Measurements from ENCODE around the gene TMEM125. TPM values are rescaled to one million over a fixed set of nuclear protein-coding genes. Genes with fewer than 3 reads are reported as not detected.

TMEM125 gene
- total and polyA plus RNA-seq, 12 donors: 0.15 to 0.37 (median 0.22) TPM; not detected in 6

DNA sequence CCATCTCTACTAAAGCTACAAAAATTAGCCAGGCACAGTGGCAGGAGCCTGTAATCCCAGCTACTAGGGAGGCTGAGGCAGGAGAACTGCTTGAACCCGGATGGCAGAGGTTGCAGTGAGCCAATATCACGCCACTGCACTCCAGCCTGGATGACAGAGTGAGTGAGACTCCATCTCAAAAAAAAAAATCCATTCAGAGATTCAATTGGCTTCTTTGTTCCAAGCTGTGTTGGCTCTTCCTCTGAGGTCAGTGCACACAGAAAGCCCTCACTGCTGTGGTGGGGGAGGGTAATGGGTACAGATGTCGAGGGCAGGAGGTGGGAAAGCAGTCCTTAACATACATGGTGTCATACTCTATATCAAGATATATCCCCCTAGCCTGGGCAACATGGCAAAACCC is 45.7 kb downstream of the TMEM125 start:
- peaks cover 0 to 92% (median 0%) of the 10 kb centered on the region in 9 donors for H3K36me3 ChIP-seq
- H3K27me3 ChIP-seq: no peaks in the 10 kb centered on the region
- 87 to 94% methylated on average over 3 of the region's 3 CpGs for WGBS, 2 donors
- intact Hi-C loops (cut with DNase I): no loop called here
- no peaks in the 10 kb centered on the region for H3K9me3 ChIP-seq
- peaks cover 0 to 12% (median 0%) of the 10 kb centered on the region in 9 donors for H3K4me1 ChIP-seq
- TF ChIP-seq, protein P1, sequence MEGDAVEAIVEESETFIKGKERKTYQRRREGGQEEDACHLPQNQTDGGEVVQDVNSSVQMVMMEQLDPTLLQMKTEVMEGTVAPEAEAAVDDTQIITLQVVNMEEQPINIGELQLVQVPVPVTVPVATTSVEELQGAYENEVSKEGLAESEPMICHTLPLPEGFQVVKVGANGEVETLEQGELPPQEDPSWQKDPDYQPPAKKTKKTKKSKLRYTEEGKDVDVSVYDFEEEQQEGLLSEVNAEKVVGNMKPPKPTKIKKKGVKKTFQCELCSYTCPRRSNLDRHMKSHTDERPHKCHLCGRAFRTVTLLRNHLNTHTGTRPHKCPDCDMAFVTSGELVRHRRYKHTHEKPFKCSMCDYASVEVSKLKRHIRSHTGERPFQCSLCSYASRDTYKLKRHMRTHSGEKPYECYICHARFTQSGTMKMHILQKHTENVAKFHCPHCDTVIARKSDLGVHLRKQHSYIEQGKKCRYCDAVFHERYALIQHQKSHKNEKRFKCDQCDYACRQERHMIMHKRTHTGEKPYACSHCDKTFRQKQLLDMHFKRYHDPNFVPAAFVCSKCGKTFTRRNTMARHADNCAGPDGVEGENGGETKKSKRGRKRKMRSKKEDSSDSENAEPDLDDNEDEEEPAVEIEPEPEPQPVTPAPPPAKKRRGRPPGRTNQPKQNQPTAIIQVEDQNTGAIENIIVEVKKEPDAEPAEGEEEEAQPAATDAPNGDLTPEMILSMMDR (IDR thresholded peaks at IDR 0.05): no peak
- ATAC-seq (no peak), DNase-seq (no peak)
- H3K4me3 ChIP-seq: no peak overlapping the region
- no peak overlapping the region for H3K27ac ChIP-seq

DNA sequence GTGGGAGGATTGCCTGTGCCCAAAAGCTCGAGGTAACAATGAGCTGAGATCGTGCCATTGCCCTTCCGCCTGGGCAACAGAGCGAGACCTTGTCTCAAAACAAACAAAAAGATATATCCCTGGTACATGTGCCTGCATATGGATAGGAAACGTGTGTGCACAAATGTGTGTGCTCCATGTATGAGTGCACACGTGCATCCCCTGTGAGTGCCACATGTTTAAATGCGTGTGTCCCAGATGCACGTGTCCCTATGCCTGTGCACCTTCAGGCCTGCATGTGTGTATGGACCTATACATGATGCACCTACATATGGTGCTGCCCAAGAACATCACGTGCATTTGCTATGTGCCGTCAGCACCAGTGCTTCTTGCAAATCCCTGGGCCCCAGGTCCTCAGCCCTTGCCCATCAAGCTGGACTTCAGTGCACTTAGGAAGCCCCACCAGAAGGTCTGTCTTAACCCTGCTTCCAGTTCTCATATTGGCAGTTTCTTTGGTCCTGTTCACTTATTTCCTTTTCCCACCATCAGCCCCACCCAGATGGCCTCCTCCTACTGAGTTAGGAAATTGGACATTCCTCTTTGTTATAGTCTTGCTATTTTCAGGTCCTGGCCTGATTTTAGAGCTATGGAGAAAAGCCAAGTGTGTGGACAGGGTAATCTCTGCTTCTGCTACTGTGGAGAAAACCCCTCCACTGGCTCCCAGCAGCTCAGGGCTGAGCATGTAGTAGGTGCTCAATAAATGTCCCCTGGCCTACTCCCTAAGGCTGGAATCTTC is 46.4 kb downstream of the TMEM125 start:
- TF ChIP-seq, protein P1 (IDR thresholded peaks at IDR 0.05): no peak
- no peak overlapping the region for H3K4me3 ChIP-seq
- peaks cover 0 to 12% (median 0%) of the 10 kb centered on the region in 9 donors for H3K4me1 ChIP-seq
- H3K27ac ChIP-seq: no peak overlapping the region
- H3K9me3 ChIP-seq: no peaks in the 10 kb centered on the region
- DNase-seq (no peak), ATAC-seq (no peak)
- peaks cover 0 to 90% (median 0%) of the 10 kb centered on the region in 9 donors for H3K36me3 ChIP-seq
- intact Hi-C loops (cut with DNase I): no loop called here
- 92 to 99% methylated on average over 10 of the region's 10 CpGs for WGBS, 2 donors
- H3K27me3 ChIP-seq: no peaks in the 10 kb centered on the region

DNA sequence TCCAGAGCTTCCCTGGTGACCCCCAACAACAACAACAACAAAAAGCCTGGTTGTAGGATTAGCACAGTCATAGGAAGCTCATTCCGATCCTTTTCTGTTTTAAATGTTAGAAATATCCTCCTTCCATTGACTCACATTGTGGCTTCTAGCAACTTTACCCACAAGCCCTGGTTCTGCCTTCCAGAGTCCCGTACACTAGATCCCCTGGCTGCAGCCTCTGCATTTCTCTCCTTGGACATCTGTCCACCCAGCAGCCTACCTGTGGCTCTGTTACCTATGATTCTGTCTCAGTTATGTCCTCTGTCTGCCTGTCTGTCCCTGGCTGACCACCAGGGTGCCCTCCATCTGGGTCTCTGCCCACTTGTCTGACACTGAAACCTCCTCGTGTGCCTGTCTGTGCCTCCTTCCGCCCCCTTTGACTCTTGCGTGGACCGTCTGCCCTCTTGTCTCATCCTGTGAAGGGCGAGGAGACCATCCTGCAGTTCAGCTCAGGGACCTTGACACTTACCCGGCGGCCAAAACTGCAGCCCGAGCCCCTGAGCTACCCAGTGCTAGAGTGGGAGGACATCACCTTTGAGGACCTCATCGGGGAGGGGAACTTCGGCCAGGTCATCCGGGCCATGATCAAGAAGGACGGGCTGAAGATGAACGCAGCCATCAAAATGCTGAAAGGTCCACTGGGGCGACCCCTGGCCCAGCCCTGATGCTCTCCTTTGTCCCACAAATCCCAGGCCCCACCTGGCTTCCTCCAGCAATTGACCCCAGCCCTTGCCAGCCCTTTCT is 47.1 kb downstream of the TMEM125 start:
- DNase-seq (no peak), ATAC-seq (no peak)
- WGBS, 2 donors: 90 to 92% methylated on average over 16 of the region's 16 CpGs
- intact Hi-C loops (cut with DNase I): no loop called here
- no peak overlapping the region for H3K27ac ChIP-seq
- H3K27me3 ChIP-seq: no peaks in the 10 kb centered on the region
- no peak overlapping the region for H3K4me3 ChIP-seq
- H3K4me1 ChIP-seq: peaks cover 0 to 12% (median 0%) of the 10 kb centered on the region in 9 donors
- TF ChIP-seq, protein P1 (IDR thresholded peaks at IDR 0.05): no peak
- H3K36me3 ChIP-seq: peaks cover 0 to 90% (median 0%) of the 10 kb centered on the region in 9 donors
- no peaks in the 10 kb centered on the region for H3K9me3 ChIP-seq

DNA sequence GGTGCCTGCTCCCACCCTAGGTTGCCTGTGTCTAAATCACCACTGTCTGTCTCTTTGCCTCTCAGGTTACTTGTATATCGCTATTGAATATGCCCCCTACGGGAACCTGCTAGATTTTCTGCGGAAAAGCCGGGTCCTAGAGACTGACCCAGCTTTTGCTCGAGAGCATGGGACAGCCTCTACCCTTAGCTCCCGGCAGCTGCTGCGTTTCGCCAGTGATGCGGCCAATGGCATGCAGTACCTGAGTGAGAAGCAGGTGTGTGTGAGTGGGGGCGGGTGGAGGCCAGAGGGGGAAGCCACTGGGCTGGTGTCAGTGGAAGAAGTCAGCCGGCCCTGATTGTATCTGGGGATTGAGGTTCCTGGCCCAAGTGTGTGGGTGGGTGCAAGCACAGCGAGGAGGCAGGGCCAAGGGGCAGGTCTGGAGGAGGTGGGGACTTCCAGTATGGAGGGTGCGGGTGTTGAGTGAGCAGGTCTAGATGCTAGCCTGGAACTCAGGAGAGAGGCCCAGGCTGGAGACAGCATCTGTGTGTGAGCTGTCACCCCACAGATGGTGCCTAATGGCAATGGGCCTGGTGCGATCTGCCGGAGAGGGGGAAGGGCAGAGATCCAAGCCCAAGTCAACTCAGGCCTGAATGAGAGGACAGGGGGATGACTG is 48.2 kb downstream of the TMEM125 start:
- no peak overlapping the region for H3K4me3 ChIP-seq
- H3K36me3 ChIP-seq: peaks cover 0 to 90% (median 4%) of the 10 kb centered on the region in 9 donors
- ATAC-seq (peak in 2 of 8 donors; percentile 14 to 19), DNase-seq (no peak)
- no peaks in the 10 kb centered on the region for H3K27me3 ChIP-seq
- TF ChIP-seq, protein P1 (IDR thresholded peaks at IDR 0.05): no peak
- peaks cover 0 to 12% (median 0%) of the 10 kb centered on the region in 9 donors for H3K4me1 ChIP-seq
- H3K27ac ChIP-seq: no peak overlapping the region
- 86 to 89% methylated on average over 15 of the region's 15 CpGs for WGBS, 2 donors
- intact Hi-C loops (cut with DNase I): no loop called here
- no peaks in the 10 kb centered on the region for H3K9me3 ChIP-seq
